Vagina (tissue), 2 donors: ENCODE measurements around the gene PKD1L1. TPM values are rescaled to one million over a fixed set of nuclear protein-coding genes. Genes with fewer than 3 reads are reported as not detected.

Experiments used
- DNase-seq, 2 donors: peaks; one replicate each; pipeline ENCODE4 v3.0.0-alpha.2; 2017; ENCODE audit errors: extremely low spot score in 2 of 2
- H3K27ac ChIP-seq: fragments of 200-600 bp; sonication (generic); one replicate; pipeline ENCODE4 v1.5.1; 2019
- H3K27me3 ChIP-seq: fragments of 200-600 bp; sonication (generic); one replicate; pipeline ENCODE4 v1.5.1; 2019
- H3K36me3 ChIP-seq, 2 donors: fragments of 200-600 bp; sonication (generic); one replicate each; pipeline ENCODE4 v1.5.1; 2017 to 2019
- H3K4me1 ChIP-seq: fragments of 200-600 bp; sonication (generic); one replicate; pipeline ENCODE4 v1.5.1; 2019
- H3K4me3 ChIP-seq, 2 donors: fragments of 200-600 bp; sonication (generic); 1 replicate in 1 of 2; 2 replicates in 1 of 2; pipeline ENCODE4 v1.5.1; 2016 to 2019
- H3K9me3 ChIP-seq: fragments of 200-600 bp; sonication (generic); one replicate; pipeline ENCODE4 v1.5.1; 2019
- POLR2A ChIP-seq, 2 donors: fragments of 450-650 bp; IDR thresholded peaks; one replicate each; pipeline ENCODE4 v1.6.1; 2017; ENCODE audit warnings: antibody characterized with exemption in 2 of 2, mild to moderate bottlenecking in 2 of 2, moderate library complexity in 2 of 2
- POLR2AphosphoS5 ChIP-seq, 2 donors: sonication (generic); formaldehyde crosslinking; IDR thresholded peaks; one replicate each; pipeline ENCODE4 v1.9.0; 2017; ENCODE audit warnings: antibody characterized with exemption in 2 of 2, mild to moderate bottlenecking in 2 of 2, low read depth in 1 of 2; ENCODE audit not compliant: insufficient read depth in 1 of 2
- intact Hi-C: fragments of 100-400 bp; cut with DNase I; formaldehyde crosslinking; loops from one replicate; pipeline ENCODE4 v1.15.1; 2023
- total RNA-seq: library from RNA; depleted of rRNA; stranded (reverse); fragments of >200 nt; gene quantifications from one replicate; pipeline ENCODE4 v1.2.3, GENCODE V29; 2016
- TF ChIP-seq, protein P1 (sequence below), 3 experiments: fragments of 450-650 bp in 2 of 3; fragments of 200-600 bp in 1 of 3; sonication (generic) in 1 of 3; IDR thresholded peaks; one replicate each; pipeline ENCODE4 v1.5.1; 2017 to 2019; ENCODE audit warnings: antibody characterized with exemption in 3 of 3, mild to moderate bottlenecking in 2 of 3, moderate library complexity in 2 of 3

PKD1L1 gene
- total RNA-seq, 1 donor from 2014 or later: 0.49 TPM

DNA sequence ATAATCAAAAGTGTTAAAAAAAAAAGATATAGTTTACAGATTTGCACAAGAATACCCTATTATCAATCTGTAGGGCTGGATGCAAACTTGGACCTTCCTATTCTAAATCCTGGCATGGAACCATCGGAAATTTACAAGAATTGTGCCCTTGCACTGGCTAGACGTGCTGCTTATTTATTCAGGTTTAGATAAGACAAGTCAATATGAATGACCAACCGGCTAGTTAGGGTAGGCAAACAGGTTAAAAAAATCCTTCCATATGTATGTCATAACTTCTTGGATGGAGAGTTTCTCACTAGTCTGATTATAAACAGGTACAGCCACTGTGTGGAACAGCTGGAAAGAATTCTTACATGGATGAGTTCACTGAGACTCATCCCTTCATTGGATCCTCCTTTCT lies 41.4 kb downstream of the PKD1L1 start:
- Histone ChIP-seq H3K27me3 (no peaks in the 10 kb centered on the region), H3K4me3 (no peak overlapping the region), H3K4me1 (no peaks in the 10 kb centered on the region), H3K36me3 (no peaks in the 10 kb centered on the region), H3K9me3 (no peaks in the 10 kb centered on the region), H3K27ac (no peak overlapping the region)
- intact Hi-C loops: no loop called here
- no peak for DNase-seq
- TF ChIP-seq, protein P1, sequence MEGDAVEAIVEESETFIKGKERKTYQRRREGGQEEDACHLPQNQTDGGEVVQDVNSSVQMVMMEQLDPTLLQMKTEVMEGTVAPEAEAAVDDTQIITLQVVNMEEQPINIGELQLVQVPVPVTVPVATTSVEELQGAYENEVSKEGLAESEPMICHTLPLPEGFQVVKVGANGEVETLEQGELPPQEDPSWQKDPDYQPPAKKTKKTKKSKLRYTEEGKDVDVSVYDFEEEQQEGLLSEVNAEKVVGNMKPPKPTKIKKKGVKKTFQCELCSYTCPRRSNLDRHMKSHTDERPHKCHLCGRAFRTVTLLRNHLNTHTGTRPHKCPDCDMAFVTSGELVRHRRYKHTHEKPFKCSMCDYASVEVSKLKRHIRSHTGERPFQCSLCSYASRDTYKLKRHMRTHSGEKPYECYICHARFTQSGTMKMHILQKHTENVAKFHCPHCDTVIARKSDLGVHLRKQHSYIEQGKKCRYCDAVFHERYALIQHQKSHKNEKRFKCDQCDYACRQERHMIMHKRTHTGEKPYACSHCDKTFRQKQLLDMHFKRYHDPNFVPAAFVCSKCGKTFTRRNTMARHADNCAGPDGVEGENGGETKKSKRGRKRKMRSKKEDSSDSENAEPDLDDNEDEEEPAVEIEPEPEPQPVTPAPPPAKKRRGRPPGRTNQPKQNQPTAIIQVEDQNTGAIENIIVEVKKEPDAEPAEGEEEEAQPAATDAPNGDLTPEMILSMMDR (IDR thresholded peaks at IDR 0.05): no peak
- TF ChIP-seq POLR2AphosphoS5 (IDR thresholded peaks at IDR 0.05; ENCODE audit: insufficient read depth in 1 of 2, low read depth in 1 of 2) (no peak), POLR2A (IDR thresholded peaks at IDR 0.05) (no peak)

DNA sequence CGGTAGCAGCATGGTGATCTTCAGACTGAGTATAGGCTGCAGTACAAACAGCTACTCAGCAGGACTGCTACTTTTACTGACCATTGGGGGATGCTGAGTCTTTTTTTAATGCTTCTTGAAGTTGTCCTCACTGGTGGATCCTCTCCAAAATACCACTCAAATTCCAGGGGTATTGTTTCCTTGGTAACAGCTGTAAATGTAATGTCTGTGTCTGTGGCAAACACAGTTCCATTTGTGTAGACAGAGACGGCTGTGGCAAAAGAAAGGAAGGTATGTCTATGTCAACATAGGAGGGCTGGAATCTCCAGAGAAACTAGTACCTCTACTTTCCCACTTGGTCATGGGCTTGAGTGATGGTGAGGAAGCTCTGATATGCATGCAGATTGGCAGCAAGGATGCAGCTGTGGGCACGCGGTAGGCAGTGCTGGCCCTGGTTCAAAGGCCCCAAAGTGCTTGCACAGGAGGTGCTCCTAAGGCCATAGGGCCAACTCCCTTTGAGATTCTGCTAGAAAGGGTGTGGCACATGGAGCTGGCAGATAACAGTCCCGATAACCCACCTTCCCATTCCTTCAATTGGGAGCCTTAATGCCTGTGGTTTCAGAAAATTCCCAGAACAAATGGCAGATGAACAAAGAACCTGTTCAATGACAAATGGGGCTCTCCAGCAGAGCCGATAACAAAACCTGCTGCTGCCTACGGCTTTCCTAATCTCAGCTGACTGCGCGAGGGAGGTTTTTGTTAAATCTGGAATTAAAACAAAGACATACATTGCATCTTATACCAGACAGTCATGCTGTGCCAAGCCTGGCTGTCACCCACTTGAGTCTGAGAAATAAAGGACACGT lies 43.0 kb downstream of the PKD1L1 start:
- Histone ChIP-seq H3K4me1 (no peaks in the 10 kb centered on the region), H3K27ac (no peak overlapping the region), H3K27me3 (no peaks in the 10 kb centered on the region), H3K4me3 (no peak overlapping the region), H3K9me3 (no peaks in the 10 kb centered on the region), H3K36me3 (no peaks in the 10 kb centered on the region)
- intact Hi-C loops: no loop called here
- no peak for DNase-seq
- TF ChIP-seq, protein P1 (IDR thresholded peaks at IDR 0.05): no peak
- no peak for TF ChIP-seq POLR2A (IDR thresholded peaks at IDR 0.05)
- TF ChIP-seq POLR2AphosphoS5 (IDR thresholded peaks at IDR 0.05; ENCODE audit: insufficient read depth in 1 of 2, low read depth in 1 of 2): no peak

DNA sequence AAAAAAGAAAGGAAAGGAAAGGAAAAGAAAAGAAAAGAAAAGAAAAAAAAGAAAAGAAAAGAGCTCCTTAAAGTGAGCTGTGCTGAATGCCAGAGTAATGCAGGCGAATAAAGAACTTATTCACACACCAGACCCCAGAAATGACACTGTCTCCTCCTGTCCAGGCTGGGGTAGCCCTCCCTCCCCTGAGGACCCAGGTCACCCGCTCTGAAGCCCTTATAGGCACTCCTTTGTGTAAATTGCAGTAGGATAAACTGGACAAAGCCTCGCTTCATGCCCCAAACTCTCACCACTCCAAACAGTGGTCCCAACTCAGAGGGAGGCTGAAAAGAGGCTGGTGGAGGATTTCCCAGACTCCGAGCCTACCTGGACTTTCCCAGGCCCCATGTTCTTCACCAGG lies 46.3 kb downstream of the PKD1L1 start:
- Histone ChIP-seq H3K4me1 (no peaks in the 10 kb centered on the region), H3K27ac (no peak overlapping the region), H3K9me3 (no peaks in the 10 kb centered on the region), H3K36me3 (no peaks in the 10 kb centered on the region), H3K27me3 (no peaks in the 10 kb centered on the region), H3K4me3 (no peak overlapping the region)
- TF ChIP-seq, protein P1 (IDR thresholded peaks at IDR 0.05): no peak
- TF ChIP-seq POLR2A (IDR thresholded peaks at IDR 0.05): no peak
- DNase-seq: no peak
- intact Hi-C loops: no loop called here

DNA sequence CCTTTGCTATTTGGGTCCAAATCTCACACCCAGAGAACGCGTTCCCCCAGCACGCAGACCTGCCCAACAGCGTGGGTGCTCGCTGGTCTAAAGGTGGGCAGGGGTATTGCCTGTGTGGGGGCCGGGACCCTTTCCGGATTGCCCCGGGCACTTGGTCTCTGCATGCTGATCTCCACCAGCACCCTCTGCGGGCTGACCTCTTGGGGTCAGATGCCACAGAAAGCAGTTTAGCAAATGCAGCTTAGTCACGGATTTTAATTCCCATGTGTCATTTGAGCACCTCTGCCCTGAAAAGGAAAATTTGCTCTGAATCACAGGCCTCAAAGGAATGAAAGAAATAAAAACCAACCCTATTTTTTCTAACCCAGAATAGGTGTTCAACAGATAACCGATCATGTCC lies 46.7 kb downstream of the PKD1L1 start:
- no peak for DNase-seq
- Histone ChIP-seq H3K36me3 (no peaks in the 10 kb centered on the region), H3K9me3 (no peaks in the 10 kb centered on the region), H3K4me3 (no peak overlapping the region), H3K27me3 (no peaks in the 10 kb centered on the region), H3K27ac (no peak overlapping the region), H3K4me1 (no peaks in the 10 kb centered on the region)
- TF ChIP-seq, protein P1 (IDR thresholded peaks at IDR 0.05): no peak
- no peak for TF ChIP-seq POLR2AphosphoS5 (IDR thresholded peaks at IDR 0.05; ENCODE audit: insufficient read depth in 1 of 2, low read depth in 1 of 2)
- TF ChIP-seq POLR2A (IDR thresholded peaks at IDR 0.05): no peak
- intact Hi-C loops: no loop called here

DNA sequence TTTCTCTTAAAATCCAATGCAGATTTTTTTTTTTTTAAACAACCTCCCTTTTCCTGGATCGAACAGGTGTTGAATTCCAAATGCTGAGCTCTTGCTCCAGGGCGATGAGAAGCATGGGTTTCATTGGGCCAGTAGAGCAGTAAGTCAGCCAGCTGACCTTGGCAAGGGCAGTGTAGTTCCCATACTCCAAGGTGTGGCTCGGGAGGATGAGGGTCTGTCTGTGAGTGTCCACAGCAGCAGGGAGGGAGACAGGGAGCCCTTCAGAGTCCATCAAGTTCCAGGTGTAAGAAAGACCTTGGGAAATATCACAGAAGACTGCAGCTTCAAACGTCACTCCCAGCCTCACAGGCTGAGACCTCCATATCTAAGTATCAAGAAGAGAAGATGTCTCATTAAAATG lies 50.4 kb downstream of the PKD1L1 start:
- no peaks in the 10 kb centered on the region for H3K4me1 ChIP-seq
- intact Hi-C loops: no loop called here
- no peaks in the 10 kb centered on the region for H3K27me3 ChIP-seq

More for the DNA sequence above, 50.4 kb downstream of the PKD1L1 start:
- no peaks in the 10 kb centered on the region for H3K36me3 ChIP-seq
- H3K9me3 ChIP-seq: no peaks in the 10 kb centered on the region
- no peak for DNase-seq
- no peak overlapping the region for H3K4me3 ChIP-seq
- TF ChIP-seq POLR2A (IDR thresholded peaks at IDR 0.05) (no peak), POLR2AphosphoS5 (IDR thresholded peaks at IDR 0.05; ENCODE audit: insufficient read depth in 1 of 2, low read depth in 1 of 2) (no peak)
- TF ChIP-seq, protein P1 (IDR thresholded peaks at IDR 0.05): no peak
- no peak overlapping the region for H3K27ac ChIP-seq
